Measurements from ENCODE around the gene WFDC13.

GRCh38 chr20:45732199-45732598, 30.4 kb downstream of the WFDC13 start:
- TF ChIP-seq EZH2phosphoT487 (IDR thresholded peaks at IDR 0.05; ENCODE audit: insufficient read depth, low read depth) = no peak
- no peak for TF ChIP-seq EZH2 (IDR thresholded peaks at IDR 0.05; ENCODE audit: insufficient read depth, poor library complexity, severe bottlenecking)
